Suprapubic skin (tissue), 4 donors: Measurements from ENCODE around the gene ZMIZ2.
"Not testable (repeated sequence)": the region's sequence is repeated elsewhere in the genome, so short reads cannot be mapped to it uniquely, and the experiment has no call there.

Experiments used
- POLR2A ChIP-seq, 2 donors: fragments of 450-650 bp; IDR thresholded peaks; one replicate each; pipeline ENCODE4 v1.6.1; 2017; ENCODE audit warnings: antibody characterized with exemption in 2 of 2, mild to moderate bottlenecking in 2 of 2, moderate library complexity in 2 of 2
- POLR2AphosphoS5 ChIP-seq, 3 donors: sonication (generic); formaldehyde crosslinking; IDR thresholded peaks; one replicate each; pipeline ENCODE4 v1.6.1; 2017; ENCODE audit warnings: antibody characterized with exemption in 3 of 3
- TF ChIP-seq, protein P1 (sequence below), 2 donors: fragments of 200-600 bp in 1 of 2; fragments of 450-650 bp in 1 of 2; sonication (generic) in 1 of 2; IDR thresholded peaks; one replicate each; pipeline ENCODE4 v1.5.1; 2016 to 2019; ENCODE audit warnings: antibody characterized with exemption in 2 of 2, mild to moderate bottlenecking in 1 of 2, moderate library complexity in 1 of 2

DNA sequence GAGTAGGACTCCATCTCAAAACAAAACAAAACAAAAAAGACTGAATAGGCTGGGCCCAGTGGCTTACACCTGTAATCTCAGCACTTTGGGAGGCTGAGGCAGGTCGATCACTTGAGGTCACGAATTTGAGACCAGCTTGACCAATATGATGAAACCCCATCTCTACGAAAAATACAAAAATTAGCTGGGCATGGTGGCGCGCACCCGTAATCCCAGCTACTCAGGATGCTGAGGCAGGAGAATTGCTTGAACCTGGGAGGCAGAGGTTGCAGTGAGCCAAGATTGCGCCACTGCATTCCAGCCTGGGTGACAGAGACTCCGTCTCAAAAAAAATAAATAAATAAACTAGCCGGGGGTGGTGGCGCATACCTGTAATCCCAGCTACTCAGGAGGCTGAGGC lies 45.3 kb upstream of the ZMIZ2 start:
- TF ChIP-seq, protein P1, sequence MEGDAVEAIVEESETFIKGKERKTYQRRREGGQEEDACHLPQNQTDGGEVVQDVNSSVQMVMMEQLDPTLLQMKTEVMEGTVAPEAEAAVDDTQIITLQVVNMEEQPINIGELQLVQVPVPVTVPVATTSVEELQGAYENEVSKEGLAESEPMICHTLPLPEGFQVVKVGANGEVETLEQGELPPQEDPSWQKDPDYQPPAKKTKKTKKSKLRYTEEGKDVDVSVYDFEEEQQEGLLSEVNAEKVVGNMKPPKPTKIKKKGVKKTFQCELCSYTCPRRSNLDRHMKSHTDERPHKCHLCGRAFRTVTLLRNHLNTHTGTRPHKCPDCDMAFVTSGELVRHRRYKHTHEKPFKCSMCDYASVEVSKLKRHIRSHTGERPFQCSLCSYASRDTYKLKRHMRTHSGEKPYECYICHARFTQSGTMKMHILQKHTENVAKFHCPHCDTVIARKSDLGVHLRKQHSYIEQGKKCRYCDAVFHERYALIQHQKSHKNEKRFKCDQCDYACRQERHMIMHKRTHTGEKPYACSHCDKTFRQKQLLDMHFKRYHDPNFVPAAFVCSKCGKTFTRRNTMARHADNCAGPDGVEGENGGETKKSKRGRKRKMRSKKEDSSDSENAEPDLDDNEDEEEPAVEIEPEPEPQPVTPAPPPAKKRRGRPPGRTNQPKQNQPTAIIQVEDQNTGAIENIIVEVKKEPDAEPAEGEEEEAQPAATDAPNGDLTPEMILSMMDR (IDR thresholded peaks at IDR 0.05), result not testable (repeated sequence)
- not testable (repeated sequence) for TF ChIP-seq POLR2AphosphoS5, POLR2A (IDR thresholded peaks at IDR 0.05)
